K562 (cell line): ENCODE measurements around the gene BCL2L15. TPM values are rescaled to one million over a fixed set of nuclear protein-coding genes. Genes with fewer than 3 reads are reported as not detected.

Experiments
- BCOR ChIP-seq: fragments of 450-650 bp; IDR thresholded peaks from 2 replicates; pipeline ENCODE4 v1.6.1; 2016
- C11orf30 ChIP-seq: fragments of 450-650 bp; IDR thresholded peaks from 2 replicates; pipeline ENCODE4 v1.6.1; 2016; ENCODE audit warnings: low read depth, mild to moderate bottlenecking
- CREB1 ChIP-seq, 2 experiments: sonication (generic) in 1 of 2; formaldehyde crosslinking in 1 of 2; IDR thresholded peaks; 2 replicates each; pipeline versions ENCODE4 v1.6.1 to v1.8.0; 2012 to 2022; ENCODE audit warnings: inconsistent platforms in 1 of 2, mild to moderate bottlenecking in 1 of 2, missing genetic modification reagents in 1 of 2, moderate library complexity in 1 of 2
- FOXK2 ChIP-seq, 2 experiments: fragments of 450-650 bp; IDR thresholded peaks in 1 of 2; conservative IDR thresholded peaks in 1 of 2; 2 replicates each; pipeline ENCODE4 v1.6.1; 2016; ENCODE audit warnings: low read depth in 2 of 2, mild to moderate bottlenecking in 1 of 2
- FOXM1 ChIP-seq, 2 experiments: fragments of 450-650 bp in 1 of 2; sonication (generic) in 1 of 2; formaldehyde crosslinking in 1 of 2; IDR thresholded peaks; 2 replicates each; pipeline versions ENCODE4 v1.6.1 to v1.9.0; 2017 to 2022; ENCODE audit warnings: low read depth in 2 of 2, mild to moderate bottlenecking in 2 of 2, missing genetic modification reagents in 1 of 2, moderate library complexity in 1 of 2
- GATAD2A ChIP-seq: fragments of 450-650 bp; IDR thresholded peaks from 2 replicates; pipeline ENCODE4 v1.6.1; 2017
- HDAC1 ChIP-seq, 2 experiments: fragments of 450-650 bp; IDR thresholded peaks; 2 replicates each; pipeline ENCODE4 v1.6.1; 2016 to 2017; ENCODE audit warnings: inconsistent platforms in 1 of 2, mild to moderate bottlenecking in 1 of 2, moderate library complexity in 1 of 2
- JUND ChIP-seq, 2 experiments: IDR thresholded peaks; 2 replicates in 1 of 2; 3 replicates in 1 of 2; pipeline ENCODE4 v1.6.1; 2011; ENCODE audit warnings: borderline replicate concordance in 2 of 2, low read depth in 2 of 2, low read length in 2 of 2, improper control_type of control experiment in 1 of 2, missing biosample characterization in 1 of 2, missing genetic modification characterization in 1 of 2, missing genetic modification reagents in 1 of 2
- NBN ChIP-seq: fragments of 450-650 bp; IDR thresholded peaks from 2 replicates; pipeline ENCODE4 v1.6.1; 2016; ENCODE audit warnings: low read depth, mild to moderate bottlenecking
- NCOR1 ChIP-seq: fragments of 450-650 bp; IDR thresholded peaks from 2 replicates; pipeline ENCODE4 v1.6.1; 2016; ENCODE audit warnings: mild to moderate bottlenecking, moderate library complexity
- NONO ChIP-seq, 2 experiments: fragments of 200-400 bp in 1 of 2; fragments of 450-650 bp in 1 of 2; formaldehyde crosslinking in 1 of 2; IDR thresholded peaks; 2 replicates each; pipeline ENCODE4 v1.6.1; 2017; ENCODE audit warnings: low read depth in 2 of 2, mild to moderate bottlenecking in 2 of 2, moderate library complexity in 2 of 2, low read length in 1 of 2
- POLR2H ChIP-seq: IDR thresholded peaks from 2 replicates; pipeline ENCODE4 v1.6.1; 2016; ENCODE audit warnings: missing genetic modification characterization, low read depth, mild to moderate bottlenecking, control low read depth, missing compliant biosample characterization, moderate library complexity
- SIN3A ChIP-seq, 2 experiments: fragments of 150-350 bp in 1 of 2; IDR thresholded peaks; 2 replicates each; pipeline ENCODE4 v1.6.1; 2011 to 2016; ENCODE audit warnings: borderline replicate concordance in 2 of 2, low read depth in 2 of 2, low read length in 2 of 2, mild to moderate bottlenecking in 2 of 2, moderate library complexity in 2 of 2; ENCODE audit not compliant: control insufficient read depth in 1 of 2
- SMARCA4 ChIP-seq: fragments of 450-650 bp; IDR thresholded peaks from 2 replicates; pipeline ENCODE4 v1.6.1; 2016
- SMARCE1 ChIP-seq: fragments of 450-650 bp; IDR thresholded peaks from 2 replicates; pipeline ENCODE4 v1.7.1; 2016; ENCODE audit warnings: mild to moderate bottlenecking
- ZSCAN29 ChIP-seq: fragments of 450-650 bp; IDR thresholded peaks from 2 replicates; pipeline ENCODE4 v1.6.1; 2017
- polyA plus RNA-seq, 8 experiments: library from polyadenylated mRNA; depleted of rRNA in 4 of 8; stranded (reverse) in 5 of 8; unstranded in 3 of 8; fragments of >200 nt; fragmentation: Nextera tagmentation in 2 of 8; fragmentation: Illumina TruSeq in 1 of 8; extraction: Ambion mirVana in 2 of 8; extraction: Trizol in 1 of 8; gene quantifications; 2 replicates each; pipeline versions ENCODE4 v1.2.1 to v1.2.3, GENCODE V29; 2011 to 2014; ENCODE audit warnings: inconsistent platforms in 1 of 8, missing spikeins in 1 of 8
- total RNA-seq, 7 experiments: library from RNA; depleted of rRNA in 6 of 7; stranded (reverse); fragments of >200 nt in 6 of 7; fragmentation: Illumina TruSeq in 2 of 7; extraction: Trizol in 2 of 7; gene quantifications; 2 replicates each; pipeline versions ENCODE4 v1.2.1 to v1.2.3, GENCODE V29; 2011 to 2021; ENCODE audit warnings: low replicate concordance in 1 of 7
- TF ChIP-seq, protein P1 (sequence below), 2 experiments: fragments of 150-350 bp in 1 of 2; IDR thresholded peaks; 2 replicates each; pipeline ENCODE4 v1.6.1; 2012 to 2016; ENCODE audit warnings: low read depth in 2 of 2, low read length in 2 of 2, mild to moderate bottlenecking in 1 of 2, moderate library complexity in 1 of 2
- TF ChIP-seq, protein P2 (sequence below): sonication (generic); formaldehyde crosslinking; IDR thresholded peaks from 2 replicates; pipeline ENCODE4 v1.8.1; 2023; ENCODE audit warnings: mild to moderate bottlenecking, missing genetic modification reagents
- TF ChIP-seq, protein P3 (sequence below): fragments of 450-650 bp; IDR thresholded peaks from 2 replicates; pipeline ENCODE4 v1.6.1; 2016; ENCODE audit warnings: antibody characterized with exemption

Gene BCL2L15
- total and polyA plus RNA-seq, 9 of the 15 experiments (the other 6 are each of a cell fraction or from before 2014, with no cell fraction given): 0.06 to 0.42 (median 0.28) TPM; not detected in 1

DNA sequence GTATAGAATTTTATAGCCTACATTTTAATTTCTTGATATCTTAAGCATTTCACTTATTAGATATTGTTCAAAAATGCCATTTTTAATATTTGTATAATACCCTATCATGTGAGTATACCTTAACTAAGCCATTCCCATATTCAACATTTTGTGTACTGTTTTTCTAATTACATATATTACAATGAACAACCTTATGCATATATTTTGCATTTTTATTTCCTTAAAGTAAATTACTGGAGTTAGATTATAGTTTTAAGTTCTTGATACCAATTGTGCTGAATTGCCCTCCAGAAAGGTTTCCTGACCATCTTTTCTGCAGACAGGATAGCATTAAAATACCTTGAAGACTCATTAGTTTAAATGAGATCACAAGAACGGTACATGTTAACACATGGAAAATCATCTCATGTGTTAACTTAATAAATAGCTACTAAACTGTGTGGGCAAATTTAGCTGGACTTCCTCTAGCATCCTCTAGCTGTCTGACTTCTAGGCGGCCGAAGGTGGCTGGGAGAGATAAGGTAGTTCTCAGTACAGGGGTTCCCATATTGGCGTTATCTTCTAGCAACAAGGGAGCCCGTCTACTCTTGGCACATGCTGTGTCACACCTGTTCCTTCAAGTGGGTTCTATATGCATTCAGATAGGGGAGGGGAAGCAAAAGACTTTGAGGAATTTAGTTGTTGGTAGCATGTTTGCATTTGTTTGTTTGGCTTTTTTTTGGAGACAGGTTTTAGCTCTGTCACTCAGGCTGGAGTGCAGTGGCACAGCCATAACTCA lies 26.7 kb upstream of the BCL2L15 start (continued):
- TF ChIP-seq HDAC1 (IDR thresholded peaks at IDR 0.05): peak; percentile 33 to 96; a peak in 2 of 4 replicates
- peak; percentile 98 for TF ChIP-seq NBN
- peak; percentile 90 to 91 for TF ChIP-seq FOXK2 (conservative IDR thresholded peaks at IDR 0.05 in 1 of 2, IDR thresholded peaks at IDR 0.05 in 1 of 2; ENCODE audit: low read depth in 2 of 2)
- TF ChIP-seq ZSCAN29: no peak
- TF ChIP-seq CREB1 (IDR thresholded peaks at IDR 0.05): peak; percentile 77
- TF ChIP-seq CREB1 (CRISPR knock-in tag; IDR thresholded peaks at IDR 0.05): no peak; the same call in 1 of the 2 replicates
- TF ChIP-seq NONO (IDR thresholded peaks at IDR 0.05; ENCODE audit: low read depth in 2 of 2, low read length in 1 of 2): peak in 1 of 2 experiments; percentile 89; a peak in 2 of 4 replicates
- TF ChIP-seq, protein P1, sequence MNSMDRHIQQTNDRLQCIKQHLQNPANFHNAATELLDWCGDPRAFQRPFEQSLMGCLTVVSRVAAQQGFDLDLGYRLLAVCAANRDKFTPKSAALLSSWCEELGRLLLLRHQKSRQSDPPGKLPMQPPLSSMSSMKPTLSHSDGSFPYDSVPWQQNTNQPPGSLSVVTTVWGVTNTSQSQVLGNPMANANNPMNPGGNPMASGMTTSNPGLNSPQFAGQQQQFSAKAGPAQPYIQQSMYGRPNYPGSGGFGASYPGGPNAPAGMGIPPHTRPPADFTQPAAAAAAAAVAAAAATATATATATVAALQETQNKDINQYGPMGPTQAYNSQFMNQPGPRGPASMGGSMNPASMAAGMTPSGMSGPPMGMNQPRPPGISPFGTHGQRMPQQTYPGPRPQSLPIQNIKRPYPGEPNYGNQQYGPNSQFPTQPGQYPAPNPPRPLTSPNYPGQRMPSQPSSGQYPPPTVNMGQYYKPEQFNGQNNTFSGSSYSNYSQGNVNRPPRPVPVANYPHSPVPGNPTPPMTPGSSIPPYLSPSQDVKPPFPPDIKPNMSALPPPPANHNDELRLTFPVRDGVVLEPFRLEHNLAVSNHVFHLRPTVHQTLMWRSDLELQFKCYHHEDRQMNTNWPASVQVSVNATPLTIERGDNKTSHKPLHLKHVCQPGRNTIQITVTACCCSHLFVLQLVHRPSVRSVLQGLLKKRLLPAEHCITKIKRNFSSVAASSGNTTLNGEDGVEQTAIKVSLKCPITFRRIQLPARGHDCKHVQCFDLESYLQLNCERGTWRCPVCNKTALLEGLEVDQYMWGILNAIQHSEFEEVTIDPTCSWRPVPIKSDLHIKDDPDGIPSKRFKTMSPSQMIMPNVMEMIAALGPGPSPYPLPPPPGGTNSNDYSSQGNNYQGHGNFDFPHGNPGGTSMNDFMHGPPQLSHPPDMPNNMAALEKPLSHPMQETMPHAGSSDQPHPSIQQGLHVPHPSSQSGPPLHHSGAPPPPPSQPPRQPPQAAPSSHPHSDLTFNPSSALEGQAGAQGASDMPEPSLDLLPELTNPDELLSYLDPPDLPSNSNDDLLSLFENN (IDR thresholded peaks at IDR 0.05; ENCODE audit: low read depth in 2 of 2, low read length in 2 of 2): peak in 1 of 2 experiments; percentile 97; a peak in 2 of 4 replicates
- TF ChIP-seq, protein P2, sequence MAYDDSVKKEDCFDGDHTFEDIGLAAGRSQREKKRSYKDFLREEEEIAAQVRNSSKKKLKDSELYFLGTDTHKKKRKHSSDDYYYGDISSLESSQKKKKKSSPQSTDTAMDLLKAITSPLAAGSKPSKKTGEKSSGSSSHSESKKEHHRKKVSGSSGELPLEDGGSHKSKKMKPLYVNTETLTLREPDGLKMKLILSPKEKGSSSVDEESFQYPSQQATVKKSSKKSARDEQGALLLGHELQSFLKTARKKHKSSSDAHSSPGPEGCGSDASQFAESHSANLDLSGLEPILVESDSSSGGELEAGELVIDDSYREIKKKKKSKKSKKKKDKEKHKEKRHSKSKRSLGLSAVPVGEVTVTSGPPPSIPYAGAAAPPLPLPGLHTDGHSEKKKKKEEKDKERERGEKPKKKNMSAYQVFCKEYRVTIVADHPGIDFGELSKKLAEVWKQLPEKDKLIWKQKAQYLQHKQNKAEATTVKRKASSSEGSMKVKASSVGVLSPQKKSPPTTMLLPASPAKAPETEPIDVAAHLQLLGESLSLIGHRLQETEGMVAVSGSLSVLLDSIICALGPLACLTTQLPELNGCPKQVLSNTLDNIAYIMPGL: no peak
- peak; percentile 94 for TF ChIP-seq BCOR
- TF ChIP-seq POLR2H (tag): peak; percentile 53; the same call in 1 of the 2 replicates
- TF ChIP-seq GATAD2A: peak; percentile 97
- peak; percentile 100 for TF ChIP-seq SMARCA4
- TF ChIP-seq, protein P3, sequence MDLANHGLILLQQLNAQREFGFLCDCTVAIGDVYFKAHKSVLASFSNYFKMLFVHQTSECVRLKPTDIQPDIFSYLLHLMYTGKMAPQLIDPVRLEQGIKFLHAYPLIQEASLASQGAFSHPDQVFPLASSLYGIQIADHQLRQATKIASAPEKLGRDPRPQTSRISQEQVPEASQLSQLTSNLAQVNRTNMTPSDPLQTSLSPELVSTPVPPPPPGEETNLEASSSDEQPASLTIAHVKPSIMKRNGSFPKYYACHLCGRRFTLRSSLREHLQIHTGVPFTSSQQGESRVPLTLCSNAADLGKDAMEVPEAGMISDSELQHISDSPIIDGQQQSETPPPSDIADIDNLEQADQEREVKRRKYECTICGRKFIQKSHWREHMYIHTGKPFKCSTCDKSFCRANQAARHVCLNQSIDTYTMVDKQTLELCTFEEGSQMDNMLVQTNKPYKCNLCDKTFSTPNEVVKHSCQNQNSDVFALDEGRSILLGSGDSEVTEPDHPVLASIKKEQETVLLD: peak; percentile 90
- no peak for TF ChIP-seq SIN3A (IDR thresholded peaks at IDR 0.05; ENCODE audit: borderline replicate concordance in 2 of 2, control insufficient read depth in 1 of 2, low read depth in 2 of 2, low read length in 2 of 2)
- peak; percentile 78 for TF ChIP-seq JUND (IDR thresholded peaks at IDR 0.05; ENCODE audit: borderline replicate concordance, low read depth, low read length)
- peak; percentile 54; the same call in 1 of the 3 replicates for TF ChIP-seq JUND (tag; IDR thresholded peaks at IDR 0.05; ENCODE audit: borderline replicate concordance, low read depth, low read length)
- peak; percentile 96 for TF ChIP-seq FOXM1 (IDR thresholded peaks at IDR 0.05; ENCODE audit: low read depth)
- TF ChIP-seq FOXM1 (CRISPR knock-in tag; IDR thresholded peaks at IDR 0.05; ENCODE audit: low read depth): no peak
- peak; percentile 86 for TF ChIP-seq C11orf30
- TF ChIP-seq NCOR1: peak; percentile 99
- TF ChIP-seq SMARCE1: peak; percentile 99
